ENCODE results near the gene TBX18. TPM values are rescaled to one million over a fixed set of nuclear protein-coding genes. Genes with fewer than 3 reads are reported as not detected.

The TBX18 gene
- total RNA-seq, 1 donor from 2014 or later: 9.1 TPM

DNA sequence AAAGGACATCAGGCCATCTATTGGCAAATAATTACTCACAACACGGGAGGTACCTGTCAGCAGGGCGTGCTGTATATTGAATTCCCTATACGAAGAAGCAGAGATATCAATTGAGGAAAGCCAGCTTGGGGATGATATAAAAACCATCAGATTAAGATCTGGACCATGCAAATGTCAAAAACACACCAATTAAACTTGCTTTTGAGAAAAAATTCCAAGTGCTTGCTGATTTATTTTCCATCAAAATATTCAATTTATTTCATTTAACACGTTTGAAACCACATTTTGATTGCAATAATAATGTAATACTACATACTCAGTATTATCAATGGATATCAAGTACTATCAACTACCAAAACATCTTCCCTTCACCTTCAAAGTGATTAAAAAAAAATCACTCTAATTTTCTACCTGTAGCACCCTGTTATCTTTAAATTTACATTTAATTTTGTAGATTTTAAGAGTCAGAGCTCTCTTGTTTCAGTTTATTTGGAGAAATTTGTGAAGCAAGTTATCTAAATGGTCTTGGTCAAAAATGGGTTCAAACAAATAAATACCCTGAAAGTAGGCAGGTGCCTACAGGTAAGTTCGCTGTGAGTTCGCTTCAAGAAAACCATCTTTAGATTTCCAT is 6.8 kb upstream of the TBX18 start:
- Mint-ChIP-seq H3K4me3 (ENCODE audit: unreplicated experiment) (no peak overlapping the region), H3K9me3 (ENCODE audit: low read depth) (no peaks in the 10 kb centered on the region), H3K36me3 (ENCODE audit: low read depth) (peaks cover 3% of the 10 kb centered on the region), H3K27me3 (ENCODE audit: low read depth) (peaks cover 77% of the 10 kb centered on the region), H3K4me1 (ENCODE audit: low read depth) (peaks cover 19% of the 10 kb centered on the region), H3K27ac (ENCODE audit: unreplicated experiment) (no peak overlapping the region)
- DNase-seq (ENCODE audit: low spot score): no peak
- TF ChIP-seq CTCF (IDR thresholded peaks at IDR 0.05): no peak

DNA sequence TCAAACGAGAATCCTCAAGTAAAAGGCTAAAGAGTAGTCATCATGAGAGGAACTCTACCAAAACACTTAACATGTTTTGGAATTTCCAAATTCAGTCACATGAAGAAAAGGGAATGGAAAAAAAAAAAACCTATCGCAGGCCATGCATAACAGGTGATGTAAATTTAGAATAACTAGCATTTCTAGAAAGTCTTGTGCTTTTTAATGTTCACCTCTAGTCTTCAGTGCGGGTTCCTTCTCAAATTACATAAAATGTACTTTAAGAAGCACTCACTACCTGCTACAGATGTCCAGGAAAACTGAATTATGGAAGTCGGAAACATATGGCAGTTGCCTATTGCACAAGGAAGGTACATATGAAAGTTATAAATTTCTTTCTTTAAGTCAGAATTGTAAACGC is 6.1 kb upstream of the TBX18 start:
- H3K9me3 Mint-ChIP-seq (ENCODE audit: low read depth): peaks cover 2% of the 10 kb centered on the region
- H3K27me3 Mint-ChIP-seq (ENCODE audit: low read depth): peaks cover 75% of the 10 kb centered on the region
- H3K27ac Mint-ChIP-seq (ENCODE audit: unreplicated experiment): no peak overlapping the region
- DNase-seq (ENCODE audit: low spot score): no peak
- peaks cover 3% of the 10 kb centered on the region for H3K36me3 Mint-ChIP-seq (ENCODE audit: low read depth)
- no peak overlapping the region for H3K4me3 Mint-ChIP-seq (ENCODE audit: unreplicated experiment)
- no peak for TF ChIP-seq CTCF (IDR thresholded peaks at IDR 0.05)
- H3K4me1 Mint-ChIP-seq (ENCODE audit: low read depth): peaks cover 19% of the 10 kb centered on the region

DNA sequence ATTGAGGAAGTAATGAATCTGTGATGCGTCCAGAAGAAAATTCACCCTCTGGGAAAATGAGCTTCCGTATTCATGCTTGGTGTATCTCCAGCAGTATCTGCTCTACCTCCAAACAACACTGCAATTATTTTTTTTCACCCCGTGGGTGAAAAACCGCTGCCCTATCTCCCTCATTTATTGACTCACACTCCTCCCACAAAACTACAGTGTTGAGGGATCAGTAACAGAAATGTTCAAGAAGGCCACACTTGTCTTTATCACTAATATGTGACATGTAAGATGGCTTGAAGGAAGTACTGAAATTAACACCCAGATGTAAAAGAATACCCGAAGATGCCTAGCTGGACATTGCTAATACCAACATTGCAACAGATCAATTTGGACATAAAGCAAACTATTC is 4.9 kb upstream of the TBX18 start:
- no peak for DNase-seq (ENCODE audit: low spot score)
- no peak for TF ChIP-seq CTCF (IDR thresholded peaks at IDR 0.05)
- Mint-ChIP-seq H3K4me1 (ENCODE audit: low read depth) (peaks cover 21% of the 10 kb centered on the region), H3K4me3 (ENCODE audit: unreplicated experiment) (no peak overlapping the region), H3K9me3 (ENCODE audit: low read depth) (peaks cover 2% of the 10 kb centered on the region), H3K27ac (ENCODE audit: unreplicated experiment) (no peak overlapping the region), H3K36me3 (ENCODE audit: low read depth) (peaks cover 3% of the 10 kb centered on the region), H3K27me3 (ENCODE audit: low read depth) (peaks cover 69% of the 10 kb centered on the region)

DNA sequence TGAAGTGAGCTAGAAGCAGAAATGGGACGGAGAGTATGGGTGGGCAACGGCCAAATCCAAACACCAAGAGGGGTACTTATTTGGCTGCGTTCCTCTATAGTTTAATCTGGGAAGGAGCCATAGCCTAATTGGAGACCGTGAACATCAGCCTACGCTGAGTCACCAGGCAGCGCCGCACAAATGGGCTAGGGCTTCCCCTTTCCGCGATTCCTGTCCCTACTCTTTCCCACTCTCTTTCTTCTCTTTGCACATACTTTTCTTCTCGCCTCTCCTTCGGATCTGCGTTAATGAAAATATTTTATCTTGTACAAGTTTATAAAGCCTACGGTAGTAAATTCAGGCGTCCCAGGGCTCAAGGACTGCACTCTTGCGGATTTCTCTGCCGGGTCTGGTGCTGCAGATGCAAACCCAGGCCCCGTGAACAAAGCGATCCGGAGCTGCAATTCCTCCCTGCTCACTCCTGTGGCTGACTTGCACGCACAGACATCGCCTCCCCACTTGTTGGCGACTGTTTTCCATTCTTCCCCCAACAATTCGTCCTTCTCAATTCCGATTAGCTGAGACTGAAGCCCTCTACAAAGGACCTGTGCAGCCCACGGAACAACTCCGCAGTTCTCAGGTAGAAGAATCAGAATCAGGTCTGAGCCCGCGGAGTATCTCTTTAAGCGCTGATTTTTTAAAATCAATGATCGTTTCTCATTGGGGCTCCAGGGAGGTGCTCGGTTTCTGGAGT is 4.2 kb upstream of the TBX18 start:
- no peak for TF ChIP-seq CTCF (IDR thresholded peaks at IDR 0.05)
- H3K27me3 Mint-ChIP-seq (ENCODE audit: low read depth): peaks cover 69% of the 10 kb centered on the region
- H3K9me3 Mint-ChIP-seq (ENCODE audit: low read depth): peaks cover 2% of the 10 kb centered on the region
- peaks cover 3% of the 10 kb centered on the region for H3K36me3 Mint-ChIP-seq (ENCODE audit: low read depth)
- H3K4me1 Mint-ChIP-seq (ENCODE audit: low read depth): peaks cover 19% of the 10 kb centered on the region
- H3K4me3 Mint-ChIP-seq (ENCODE audit: unreplicated experiment): peak overlapping the region; percentile 26
- DNase-seq (ENCODE audit: low spot score): no peak
- H3K27ac Mint-ChIP-seq (ENCODE audit: unreplicated experiment): no peak overlapping the region

DNA sequence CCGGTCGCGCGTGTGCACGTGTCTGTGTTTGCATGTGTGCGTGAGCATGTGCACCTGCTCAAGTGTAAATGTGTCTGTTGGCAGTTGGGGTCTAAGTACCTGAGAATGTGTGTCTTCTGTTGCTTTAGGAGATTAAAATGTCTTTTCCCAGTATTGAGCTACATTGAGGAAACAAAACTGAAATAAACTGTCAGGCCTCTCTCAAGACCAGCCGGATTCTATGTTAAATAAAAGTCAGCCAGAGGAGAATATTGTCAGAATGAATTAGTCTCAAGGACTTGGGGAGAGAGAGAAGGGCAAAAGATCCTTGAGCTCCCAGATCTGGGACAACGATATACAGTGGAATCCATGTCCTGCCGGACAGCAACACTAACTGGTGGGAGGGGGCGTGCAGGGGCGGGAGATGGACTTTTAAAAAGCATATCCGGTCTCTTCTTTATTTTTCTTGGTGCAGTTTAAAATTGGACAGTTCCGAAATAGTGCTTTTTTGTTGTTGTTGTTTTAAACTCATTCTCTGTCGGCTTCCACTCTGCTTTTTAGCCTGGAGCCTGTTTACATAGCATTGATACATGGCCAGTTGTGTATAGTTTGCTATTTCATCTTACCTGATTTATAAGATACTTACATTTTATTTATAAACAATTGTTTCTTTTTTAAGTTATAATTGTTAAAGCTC is 3.3 kb upstream of the TBX18 start:
- no peak overlapping the region for H3K27ac Mint-ChIP-seq (ENCODE audit: unreplicated experiment)
- H3K4me3 Mint-ChIP-seq (ENCODE audit: unreplicated experiment): no peak overlapping the region
- peaks cover 2% of the 10 kb centered on the region for H3K9me3 Mint-ChIP-seq (ENCODE audit: low read depth)
- peaks cover 17% of the 10 kb centered on the region for H3K4me1 Mint-ChIP-seq (ENCODE audit: low read depth)
- peaks cover 61% of the 10 kb centered on the region for H3K27me3 Mint-ChIP-seq (ENCODE audit: low read depth)
- DNase-seq (ENCODE audit: low spot score): no peak
- no peak for TF ChIP-seq CTCF (IDR thresholded peaks at IDR 0.05)
- H3K36me3 Mint-ChIP-seq (ENCODE audit: low read depth): peaks cover 3% of the 10 kb centered on the region

Data from chondrocyte (in vitro differentiated cells).